ENCODE data around the gene PNCK.
A peak's percentile ranks its signal among the peaks of the same experiment; 100 is the strongest.
"Not testable (repeated sequence)": the region's sequence is repeated elsewhere in the genome, so short reads cannot be mapped to it uniquely, and the experiment has no call there.

Gene PNCK

GRCh38 chrX:153673428-153674218 lies at the start of gene PNCK:
TSS of gene PNCK (minus strand) at chrX:153673813. CDS start at chrX:153673076, 737 bp downstream.
- no peak for DNase-seq

GRCh38 chrX:153722704-153723350 lies 49.2 kb upstream of the PNCK start:
- DNase-seq = no peak

GRCh38 chrX:153719701-153720100 lies 46.1 kb upstream of the PNCK start:
- no peak for DNase-seq

- DNase-seq = no peak
These were observed 45.6 kb upstream of the PNCK start for GRCh38 chrX:153719238-153719637.

GRCh38 chrX:153717445-153717844 lies 43.8 kb upstream of the PNCK start:
- DNase-seq = no peak

GRCh38 chrX:153714256-153714655 lies 40.6 kb upstream of the PNCK start:
- DNase-seq = no peak

- no peak for DNase-seq
These were observed 36.4 kb upstream of the PNCK start for GRCh38 chrX:153709726-153710674.

GRCh38 chrX:153708415-153708814 lies 34.8 kb upstream of the PNCK start:
- DNase-seq = peak in 1 of 2 experiments; percentile 5

- no peak for DNase-seq
These were observed 33.8 kb upstream of the PNCK start for GRCh38 chrX:153707406-153707805.

- DNase-seq = no peak
These were observed 33.2 kb upstream of the PNCK start for GRCh38 chrX:153706799-153707198.

- not testable (repeated sequence) for DNase-seq
These were observed 31.9 kb upstream of the PNCK start for GRCh38 chrX:153705403-153706060.

- not testable (repeated sequence) for DNase-seq
These were observed 31.2 kb upstream of the PNCK start for GRCh38 chrX:153704631-153705402.

- no peak for DNase-seq
These were observed 30.5 kb upstream of the PNCK start for GRCh38 chrX:153704021-153704526.

GRCh38 chrX:153703036-153703370 lies 29.4 kb upstream of the PNCK start:
- no peak for DNase-seq

GRCh38 chrX:153702336-153703035 lies 28.9 kb upstream of the PNCK start:
- no peak for DNase-seq

GRCh38 chrX:153701706-153702105 lies 28.1 kb upstream of the PNCK start:
- no peak for DNase-seq

GRCh38 chrX:153700967-153701366 lies 27.4 kb upstream of the PNCK start:
- no peak for DNase-seq

GRCh38 chrX:153700376-153700945 lies 26.8 kb upstream of the PNCK start:
- no peak for DNase-seq

GRCh38 chrX:153699784-153700371 lies 26.3 kb upstream of the PNCK start:
- DNase-seq = not testable (repeated sequence)

- not testable (repeated sequence) for DNase-seq
These were observed 25.7 kb upstream of the PNCK start for GRCh38 chrX:153699210-153699783.

Measured in cerebellar nuclear complex (tissue), 1 donor.